ENCODE results near the gene PIEZO1. TPM values are rescaled to one million over a fixed set of nuclear protein-coding genes. Genes with fewer than 3 reads are reported as not detected.
A peak's percentile ranks its signal among the peaks of the same experiment; 100 is the strongest.

PIEZO1 gene
- polyA plus RNA-seq, 1 of the 3 experiments (the other 2 are of a cell fraction): 184 TPM

GRCh38 chr16:88754912-88755744 lies 29.9 kb downstream of the PIEZO1 start:
- Histone ChIP-seq H3K4me2 (peak overlapping the region; percentile 61), H3K9ac (no peak overlapping the region; the same call in 1 of the 2 replicates), H3K4me1 (ENCODE audit: control insufficient read depth in 1 of 2, insufficient read depth in 2 of 2, low read depth in 1 of 2, low read length in 1 of 2) (peaks cover 8 to 12% of the 10 kb centered on the region in 2 experiments; a peak in 2 of 4 replicates), H3K4me3 (ENCODE audit: low read depth in 2 of 2, low read length in 1 of 2) (no peak overlapping the region), H3F3A (replicated peaks; ENCODE audit: insufficient read depth) (peaks cover 11% of the 10 kb centered on the region), H3K9me2 (no peaks in the 10 kb centered on the region), H3K79me2 (ENCODE audit: insufficient read depth) (peaks cover 92% of the 10 kb centered on the region), H3K9me3 (no peaks in the 10 kb centered on the region), H2AFZ (ENCODE audit: low read depth) (no peak overlapping the region), H3K36me3 (replicated peaks in 1 of 2; ENCODE audit: control insufficient read depth in 1 of 2, insufficient read depth in 2 of 2, low read length in 1 of 2) (peaks cover 0 to 5% of the 10 kb centered on the region in 2 experiments), H3K27ac (ENCODE audit: low read depth in 2 of 2, low read length in 1 of 2) (peak overlapping the region in 1 of 2 experiments; percentile 65; a peak in 2 of 4 replicates), H3K27me3 (ENCODE audit: insufficient read depth) (no peaks in the 10 kb centered on the region), H4K20me1 (ENCODE audit: insufficient read depth) (peaks cover 95% of the 10 kb centered on the region)
- 27% methylated on average over 19 of the region's 42 CpGs for WGBS (ENCODE audit: low lambda C conversion rate)
- POLR2A ChIA-PET: no interaction called here
- CTCF ChIA-PET: interaction anchor here (0.6 to 30.9 kb wide), 22 partner anchors 13 to 461 kb away, joined by 3 to 540 read pairs (median 3); partner anchors contain the start of genes GALNS and TRAPPC2L
- TF ChIP-seq EP300 (IDR thresholded peaks at IDR 0.05; ENCODE audit: borderline replicate concordance in 1 of 2, low read depth in 1 of 2, low read length in 1 of 2) (peak in 1 of 2 experiments; percentile 38; a peak in 1 of 4 replicates), SMC3 (IDR thresholded peaks at IDR 0.05; ENCODE audit: low read depth, low read length) (peak; percentile 44), SIN3A (IDR thresholded peaks at IDR 0.05; ENCODE audit: borderline replicate concordance, low read depth, low read length) (no peak), NFIC (IDR thresholded peaks at IDR 0.05; ENCODE audit: borderline replicate concordance) (0 out of 2 replicates have a peak, but pooled peaks have one; percentile 43), RAD21 (IDR thresholded peaks at IDR 0.05; ENCODE audit: low read length) (peak; percentile 63), CHD2 (IDR thresholded peaks at IDR 0.05; ENCODE audit: low read length, partially characterized antibody) (no peak), GATA2 (CRISPR knock-in tag; IDR thresholded peaks at IDR 0.05) (no peak), EZH2phosphoT487 (IDR thresholded peaks at IDR 0.05; ENCODE audit: borderline replicate concordance, low read depth) (no peak), MAX (IDR thresholded peaks at IDR 0.05; ENCODE audit: low read depth) (peak; percentile 73; the same call in 1 of the 2 replicates), FOXM1 (IDR thresholded peaks at IDR 0.05; ENCODE audit: low read depth) (no peak), PBX3 (IDR thresholded peaks at IDR 0.05) (no peak), YY1 (IDR thresholded peaks at IDR 0.05; ENCODE audit: low read depth) (no peak), TEAD4 (IDR thresholded peaks at IDR 0.05; ENCODE audit: borderline replicate concordance, insufficient read depth) (0 out of 2 replicates have a peak, but pooled peaks have one; percentile 32), TCF12 (IDR thresholded peaks at IDR 0.05) (peak; percentile 58), POLR2AphosphoS5 (IDR thresholded peaks at IDR 0.05; ENCODE audit: low read depth, low read length) (0 out of 2 replicates have a peak, but pooled peaks have one; percentile 15), MXI1 (IDR thresholded peaks at IDR 0.05; ENCODE audit: low read depth, low read length) (no peak), NRF1 (IDR thresholded peaks at IDR 0.05; ENCODE audit: low read depth, low read length) (no peak)
- TF ChIP-seq, protein P1, sequence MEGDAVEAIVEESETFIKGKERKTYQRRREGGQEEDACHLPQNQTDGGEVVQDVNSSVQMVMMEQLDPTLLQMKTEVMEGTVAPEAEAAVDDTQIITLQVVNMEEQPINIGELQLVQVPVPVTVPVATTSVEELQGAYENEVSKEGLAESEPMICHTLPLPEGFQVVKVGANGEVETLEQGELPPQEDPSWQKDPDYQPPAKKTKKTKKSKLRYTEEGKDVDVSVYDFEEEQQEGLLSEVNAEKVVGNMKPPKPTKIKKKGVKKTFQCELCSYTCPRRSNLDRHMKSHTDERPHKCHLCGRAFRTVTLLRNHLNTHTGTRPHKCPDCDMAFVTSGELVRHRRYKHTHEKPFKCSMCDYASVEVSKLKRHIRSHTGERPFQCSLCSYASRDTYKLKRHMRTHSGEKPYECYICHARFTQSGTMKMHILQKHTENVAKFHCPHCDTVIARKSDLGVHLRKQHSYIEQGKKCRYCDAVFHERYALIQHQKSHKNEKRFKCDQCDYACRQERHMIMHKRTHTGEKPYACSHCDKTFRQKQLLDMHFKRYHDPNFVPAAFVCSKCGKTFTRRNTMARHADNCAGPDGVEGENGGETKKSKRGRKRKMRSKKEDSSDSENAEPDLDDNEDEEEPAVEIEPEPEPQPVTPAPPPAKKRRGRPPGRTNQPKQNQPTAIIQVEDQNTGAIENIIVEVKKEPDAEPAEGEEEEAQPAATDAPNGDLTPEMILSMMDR (IDR thresholded peaks at IDR 0.05): peak; percentile 68
- TF ChIP-seq, protein P2, sequence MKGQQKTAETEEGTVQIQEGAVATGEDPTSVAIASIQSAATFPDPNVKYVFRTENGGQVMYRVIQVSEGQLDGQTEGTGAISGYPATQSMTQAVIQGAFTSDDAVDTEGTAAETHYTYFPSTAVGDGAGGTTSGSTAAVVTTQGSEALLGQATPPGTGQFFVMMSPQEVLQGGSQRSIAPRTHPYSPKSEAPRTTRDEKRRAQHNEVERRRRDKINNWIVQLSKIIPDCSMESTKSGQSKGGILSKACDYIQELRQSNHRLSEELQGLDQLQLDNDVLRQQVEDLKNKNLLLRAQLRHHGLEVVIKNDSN (IDR thresholded peaks at IDR 0.05; ENCODE audit: borderline replicate concordance, low read depth): peak; percentile 26; the same call in 1 of the 2 replicates
- peak; percentile 84 for DNase-seq

All from SK-N-SH (cell line).